Medulla oblongata (tissue), 1 donor: ENCODE results near the gene TANGO2.
A peak's percentile ranks its signal among the peaks of the same experiment; 100 is the strongest.

Experiments
- DNase-seq: peaks from one replicate; pipeline ENCODE4 v3.0.0-alpha.2; 2015; ENCODE audit errors: extremely low spot score

Gene TANGO2

GRCh38 chr22:20011993-20012740 is 8.7 kb upstream of the TANGO2 start:
- no peak for DNase-seq

DNA sequence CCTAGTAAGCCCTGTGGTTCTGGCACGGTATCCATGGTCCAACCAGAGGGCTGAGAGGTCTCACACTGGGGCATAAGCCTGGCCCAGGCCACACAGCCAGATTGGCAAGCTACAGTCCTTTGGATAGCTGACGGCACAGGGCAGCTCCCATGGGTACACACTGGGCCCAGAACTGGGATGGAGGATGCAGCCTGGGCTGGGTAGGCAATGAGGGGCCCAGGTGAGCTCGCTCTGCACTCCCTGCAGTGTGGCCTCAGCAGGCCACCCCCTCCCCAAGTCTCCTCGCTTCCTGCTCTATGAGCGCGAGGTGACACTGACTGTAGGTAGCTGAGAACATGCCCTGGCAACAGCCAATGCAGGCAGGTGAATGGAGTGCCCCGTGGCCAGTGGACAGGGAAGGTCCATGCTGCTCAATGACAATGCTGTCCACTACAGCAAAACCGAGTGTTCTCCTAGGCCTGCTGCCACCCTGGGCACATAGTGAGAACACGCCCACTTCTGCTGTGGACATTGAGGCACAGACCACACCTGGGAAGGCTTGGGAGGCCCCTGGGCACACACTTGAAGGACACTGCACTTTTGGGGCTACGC is 8.1 kb upstream of the TANGO2 start:
- DNase-seq, result no peak

GRCh38 chr22:20013382-20013871 is 7.5 kb upstream of the TANGO2 start:
- peak; percentile 55 for DNase-seq

- DNase-seq, result no peak
Measured at GRCh38 chr22:20014526-20015186, 6.3 kb upstream of the TANGO2 start.

- no peak for DNase-seq
Measured at GRCh38 chr22:20015187-20015625, 5.7 kb upstream of the TANGO2 start.

GRCh38 chr22:20015971-20016733 is 4.8 kb upstream of the TANGO2 start:
- no peak for DNase-seq

- peak; percentile 93 for DNase-seq
Measured at GRCh38 chr22:20016734-20017621, 3.9 kb upstream of the TANGO2 start, which contains the start of gene ARVCF. TSS of gene ARVCF (minus strand) at chr22:20016823. CDS start at chr22:19990794, 26,029 bp downstream.

DNA sequence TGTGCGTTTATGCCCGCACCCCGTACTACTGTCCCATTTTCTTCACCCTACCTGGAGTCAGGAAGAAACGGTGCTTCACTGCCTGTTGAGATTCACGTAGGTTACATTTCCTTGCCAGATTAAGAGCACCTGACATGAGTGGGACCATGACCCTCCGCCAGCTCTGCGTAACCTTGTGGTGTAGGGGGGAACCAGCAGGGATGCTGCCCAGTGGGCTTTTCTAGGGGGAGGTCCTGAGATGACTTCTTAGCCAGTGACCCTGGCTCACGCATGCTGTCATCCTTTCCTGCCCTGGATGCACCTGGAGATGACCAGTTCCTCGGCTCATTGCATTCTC is 3.3 kb upstream of the TANGO2 start:
- no peak for DNase-seq

GRCh38 chr22:20018001-20018400 is 2.9 kb upstream of the TANGO2 start:
- no peak for DNase-seq

GRCh38 chr22:20019661-20020532 is 1.0 kb upstream of the TANGO2 start:
- no peak for DNase-seq

GRCh38 chr22:20021196-20022181 is 579 bp downstream of the TANGO2 start:
- peak; percentile 97 for DNase-seq

DNA sequence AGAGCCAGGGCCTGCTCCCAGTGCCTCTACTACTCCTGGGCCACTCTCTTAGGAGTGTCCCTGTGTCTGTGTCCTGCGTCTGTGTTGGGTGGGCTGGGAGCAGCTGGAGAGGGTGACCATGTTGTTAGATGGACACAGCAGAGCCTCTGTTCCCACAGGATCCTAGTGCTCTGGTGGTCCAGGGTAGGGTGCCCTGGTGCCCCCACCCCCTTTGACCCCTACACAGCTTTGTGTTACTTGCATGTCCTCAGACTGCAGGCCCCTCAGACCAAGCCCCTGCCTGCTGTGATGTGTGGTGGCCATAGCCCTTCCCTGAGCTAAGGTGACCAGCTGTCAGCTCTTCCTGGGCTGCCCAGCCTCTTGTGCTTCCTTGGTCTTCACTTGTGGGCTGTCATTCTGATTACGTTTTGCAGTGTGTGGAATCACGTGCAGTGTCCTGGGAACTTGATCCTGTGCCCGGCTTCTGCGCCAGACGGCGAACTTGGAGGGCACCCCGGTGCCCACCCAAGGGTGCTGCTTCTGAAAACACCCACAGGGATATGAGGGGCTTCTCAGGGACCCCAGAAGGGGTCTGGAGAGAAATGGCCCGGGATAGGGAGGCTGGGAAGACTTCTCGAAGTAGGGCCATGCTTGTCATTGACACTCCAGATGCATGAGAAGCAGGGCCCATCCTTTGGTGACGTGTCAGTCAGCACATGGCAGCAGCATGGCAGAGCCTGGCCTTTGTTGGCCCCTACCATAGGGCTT is 1.5 kb downstream of the TANGO2 start:
- no peak for DNase-seq

DNA sequence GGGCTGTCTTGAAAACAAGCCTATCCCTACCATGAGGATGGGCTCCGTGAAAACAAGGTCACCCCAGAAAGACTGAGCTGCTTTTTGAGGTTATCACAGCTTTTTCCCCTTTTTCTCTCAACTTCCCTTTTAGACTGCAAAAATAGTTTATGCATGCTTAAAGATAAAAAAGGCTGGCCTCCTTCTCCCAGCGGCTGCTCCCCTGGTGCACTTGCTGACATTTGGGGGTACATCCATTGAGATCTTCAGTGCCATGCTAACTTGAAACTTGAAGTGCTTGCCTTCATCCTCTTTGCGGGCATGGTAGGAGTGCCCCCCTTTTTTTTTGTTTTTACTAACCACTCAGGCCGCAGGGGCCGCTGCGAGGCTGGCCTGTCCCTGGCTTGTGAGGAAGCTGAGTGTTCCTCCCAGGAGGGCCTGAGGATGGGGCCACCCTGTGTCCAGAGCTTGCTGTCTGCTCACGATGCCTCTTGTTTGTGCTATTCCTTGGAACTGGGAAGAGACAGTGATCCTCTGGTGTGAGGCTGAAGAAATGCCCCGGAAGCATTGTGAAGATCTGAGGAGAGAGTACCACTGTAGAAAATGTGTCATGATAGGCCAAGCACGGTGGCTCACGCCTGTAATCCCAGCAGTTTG is 2.2 kb downstream of the TANGO2 start:
- peak; percentile 42 for DNase-seq

- DNase-seq, result peak; percentile 54
Measured at GRCh38 chr22:20024225-20024624, 3.3 kb downstream of the TANGO2 start.

- no peak for DNase-seq
Measured at GRCh38 chr22:20024650-20025397, 3.9 kb downstream of the TANGO2 start.

- no peak for DNase-seq
Measured at GRCh38 chr22:20025401-20026203, 4.7 kb downstream of the TANGO2 start.
